ENCODE results near the gene PSRC1.

GRCh38 chr1:109299558-109300343, 16.8 kb upstream of the PSRC1 start:
- no peak for TF ChIP-seq CTCF (conservative IDR thresholded peaks at IDR 0.05; ENCODE audit: low read depth in 2 of 2)
- TF ChIP-seq EZH2 (IDR thresholded peaks at IDR 0.05; ENCODE audit: low read depth, unreplicated experiment) = no peak

All from GM23338 (cell line).